HCT116 (cell line): Measurements from ENCODE around the gene COG5. TPM values are rescaled to one million over a fixed set of nuclear protein-coding genes. Genes with fewer than 3 reads are reported as not detected.

ENCODE experiments used
- ATAC-seq: fragments of 200-7000 bp; cut with Tn5 transposase; 2 replicates; pipeline ENCODE4 v1.9.1; 2020; ENCODE audit warnings: mild to moderate bottlenecking, moderate library complexity
- BruUV-seq: library from RNA; stranded (reverse); fragments of 400-500 nt; replicated peaks from 2 replicates; lab custom pipeline; 2021; lab: Mats Ljungman, UMichigan
- CTCF ChIA-PET: fragments of 300-600 bp; sonication (Branson Sonifier 250); formaldehyde crosslinking; loops from one replicate; lab custom pipeline; 2021; ENCODE audit warnings: antibody characterized with exemption; lab: Charles Lee
- POLR2A ChIA-PET: fragments of 300-600, 350-600 bp; sonication (Branson Sonifier 250); formaldehyde crosslinking; loops from one replicate; lab custom pipeline; 2021; ENCODE audit warnings: antibody characterized with exemption; lab: Charles Lee
- RAD21 ChIA-PET, 2 experiments: fragments of 300-600 bp; sonication (Branson Sonifier 250); formaldehyde crosslinking; loops; one replicate each; lab custom pipeline; 2023; ENCODE audit warnings: low total read pairs in 2 of 2; ENCODE audit not compliant: uncharacterized antibody in 2 of 2, unreplicated experiment in 2 of 2, low non-redundant PET in 1 of 2; lab: Charles Lee
- DNase-seq: peaks from one replicate; pipeline ENCODE4 v3.0.0-alpha.2; 2010; ENCODE audit warnings: low read depth, low spot score
- H2AFZ ChIP-seq: fragments of 200-600 bp; shearing (Covaris generic), sonication (generic); 2 replicates; pipeline ENCODE4 v1.6.1; 2017; ENCODE audit warnings: low read depth, mixed run types, mixed read lengths, antibody characterized with exemption, low read length; ENCODE audit not compliant: poor library complexity, severe bottlenecking
- H3K27ac ChIP-seq: 2 replicates; pipeline ENCODE4 v1.5.1; 2012; ENCODE audit warnings: low read depth, low read length
- H3K27me3 ChIP-seq: fragments of 200-600 bp; sonication (generic); 2 replicates; pipeline ENCODE4 v1.6.1; 2016; ENCODE audit warnings: mixed run types, low read length, mixed read lengths; ENCODE audit not compliant: insufficient read depth
- H3K36me3 ChIP-seq, 2 experiments: fragments of 200-500 bp in 1 of 2; fragments of 200-600 bp in 1 of 2; sonication (Bioruptor generic) in 1 of 2; sonication (generic) in 1 of 2; 2 replicates each; pipeline versions ENCODE4 v1.5.1 to v1.6.1; 2014 to 2016; ENCODE audit warnings: low read length in 2 of 2, inconsistent platforms in 1 of 2, mixed read lengths in 1 of 2, mixed run types in 1 of 2; ENCODE audit not compliant: insufficient read depth in 2 of 2, control insufficient read depth in 1 of 2
- H3K4me1 ChIP-seq, 2 experiments: fragments of 200-600 bp in 1 of 2; sonication (generic) in 1 of 2; 2 replicates each; pipeline versions ENCODE4 v1.5.1 to v1.6.1; 2012 to 2017; ENCODE audit warnings: low read length in 2 of 2, inconsistent platforms in 1 of 2, mild to moderate bottlenecking in 1 of 2, mixed read lengths in 1 of 2, mixed run types in 1 of 2, moderate library complexity in 1 of 2; ENCODE audit not compliant: insufficient read depth in 2 of 2, control insufficient read depth in 1 of 2
- H3K4me2 ChIP-seq: fragments of 200-600 bp; sonication (generic); 2 replicates; pipeline ENCODE4 v1.6.1; 2017; ENCODE audit warnings: mixed run types, low read length, mixed read lengths
- H3K4me3 ChIP-seq, 2 experiments: fragments of 200-600 bp in 1 of 2; sonication (generic) in 1 of 2; replicated peaks in 1 of 2; 2 replicates each; pipeline ENCODE4 v1.5.1; 2011 to 2016; ENCODE audit warnings: low read length in 2 of 2, control low read depth in 1 of 2, low read depth in 1 of 2, mild to moderate bottlenecking in 1 of 2, mixed read lengths in 1 of 2, mixed run types in 1 of 2
- H3K79me2 ChIP-seq: fragments of 200-600 bp; sonication (generic); 2 replicates; pipeline ENCODE4 v1.6.1; 2017; ENCODE audit warnings: mild to moderate bottlenecking, mixed run types, low read length, moderate library complexity, mixed read lengths; ENCODE audit not compliant: insufficient read depth
- H3K9ac ChIP-seq: fragments of 200-600 bp; sonication (generic); 2 replicates; pipeline ENCODE4 v1.6.1; 2016; ENCODE audit warnings: low read length, mixed read lengths
- H3K9me2 ChIP-seq: fragments of 200-600 bp; sonication (generic), shearing (Covaris generic); 2 replicates; pipeline ENCODE4 v1.6.1; 2017; ENCODE audit warnings: mixed run types, mild to moderate bottlenecking, moderate library complexity; ENCODE audit not compliant: insufficient read depth
- H3K9me3 ChIP-seq, 2 experiments: fragments of 200-500 bp in 1 of 2; fragments of 200-600 bp in 1 of 2; sonication (Bioruptor generic) in 1 of 2; sonication (generic) in 1 of 2; 2 replicates each; pipeline ENCODE4 v1.6.1; 2014 to 2017; ENCODE audit warnings: low read length in 2 of 2, mixed read lengths in 2 of 2, inconsistent platforms in 1 of 2, low read depth in 1 of 2, mild to moderate bottlenecking in 1 of 2, mixed run types in 1 of 2, moderate library complexity in 1 of 2; ENCODE audit not compliant: control insufficient read depth in 1 of 2, insufficient read depth in 1 of 2
- H4K20me1 ChIP-seq: fragments of 200-600 bp; sonication (generic), shearing (Covaris generic); 2 replicates; pipeline ENCODE4 v1.6.1; 2017; ENCODE audit warnings: mixed run types, mild to moderate bottlenecking, moderate library complexity; ENCODE audit not compliant: insufficient read depth
- CBX3 ChIP-seq: IDR thresholded peaks from 2 replicates; pipeline ENCODE4 v1.6.1; 2012; ENCODE audit warnings: low read depth
- CTCF ChIP-seq, 3 experiments: fragments of 200-600 bp in 1 of 3; sonication (generic) in 1 of 3; IDR thresholded peaks in 2 of 3; conservative IDR thresholded peaks in 1 of 3; 2 replicates each; pipeline ENCODE4 v1.5.1; 2012 to 2017; ENCODE audit warnings: low read depth in 2 of 3, low read length in 2 of 3, antibody characterized with exemption in 1 of 3, borderline replicate concordance in 1 of 3, control low read depth in 1 of 3, mild to moderate bottlenecking in 1 of 3, mixed read lengths in 1 of 3, mixed run types in 1 of 3, moderate library complexity in 1 of 3; ENCODE audit not compliant: insufficient read depth in 1 of 3
- JUND ChIP-seq: IDR thresholded peaks from 2 replicates; pipeline ENCODE4 v1.6.1; 2012
- REST ChIP-seq: IDR thresholded peaks from 2 replicates; pipeline ENCODE4 v1.6.1; 2012; ENCODE audit warnings: low read depth
- SIN3A ChIP-seq: IDR thresholded peaks from 2 replicates; pipeline ENCODE4 v1.6.1; 2012; ENCODE audit warnings: low read depth
- SRF ChIP-seq: IDR thresholded peaks from 2 replicates; pipeline ENCODE4 v1.6.1; 2012; ENCODE audit warnings: low read depth
- YY1 ChIP-seq: IDR thresholded peaks from 2 replicates; pipeline ENCODE4 v1.6.1; 2011; ENCODE audit warnings: low read length, low read depth, moderate library complexity, mild to moderate bottlenecking; ENCODE audit not compliant: insufficient replicate concordance; ENCODE audit errors: extremely low read depth
- ZNF274 ChIP-seq: fragments of 200-500 bp; sonication (Bioruptor generic); IDR thresholded peaks from 2 replicates; pipeline ENCODE4 v1.6.1; 2014; ENCODE audit warnings: mild to moderate bottlenecking, low read depth, low read length, inconsistent platforms
- intact Hi-C: fragments of 100-400 bp; cut with micrococcal nuclease; formaldehyde crosslinking; loops from 2 replicates; pipeline ENCODE4 v1.10.0; 2022
- total RNA-seq: library from RNA; stranded (reverse); gene quantifications from one replicate; pipeline ENCODE4 v1.2.1, GENCODE V29; 2021; ENCODE audit not compliant: unreplicated experiment
- TF ChIP-seq, protein P1 (sequence below): IDR thresholded peaks from 2 replicates; pipeline ENCODE4 v1.6.1; 2012
- TF ChIP-seq, protein P2 (sequence below): IDR thresholded peaks from 2 replicates; pipeline ENCODE4 v1.6.1; 2012

COG5 gene
- total RNA-seq, 1 experiment from 2014 or later, result 30.7 TPM

- no TSS peak for BruUV-seq
- Histone ChIP-seq H2AFZ (no peak overlapping the region), H3K9me3 (no peaks in the 10 kb centered on the region), H3K36me3 (no peaks in the 10 kb centered on the region), H3K27me3 (no peaks in the 10 kb centered on the region), H3K27ac (no peak overlapping the region), H3K9me2 (no peaks in the 10 kb centered on the region), H3K4me3 (no peak overlapping the region), H4K20me1 (no peaks in the 10 kb centered on the region), H3K4me2 (no peak overlapping the region), H3K4me1 (no peaks in the 10 kb centered on the region)
- no peak for ATAC-seq
- ChIA-PET POLR2A (no interaction called here), RAD21 (no interaction called here), CTCF (no interaction called here)
- TF ChIP-seq CBX3 (no peak), SIN3A (no peak), JUND (no peak), YY1 (no peak), CTCF (IDR thresholded peaks at IDR 0.05 in 2 of 3, conservative IDR thresholded peaks at IDR 0.05 in 1 of 3; ENCODE audit: borderline replicate concordance in 1 of 3, insufficient read depth in 1 of 3, low read depth in 2 of 3, low read length in 2 of 3) (no peak), SRF (no peak), ZNF274 (no peak), REST (no peak)
- TF ChIP-seq, protein P1, sequence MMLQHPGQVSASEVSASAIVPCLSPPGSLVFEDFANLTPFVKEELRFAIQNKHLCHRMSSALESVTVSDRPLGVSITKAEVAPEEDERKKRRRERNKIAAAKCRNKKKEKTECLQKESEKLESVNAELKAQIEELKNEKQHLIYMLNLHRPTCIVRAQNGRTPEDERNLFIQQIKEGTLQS, result no peak
- TF ChIP-seq, protein P2, sequence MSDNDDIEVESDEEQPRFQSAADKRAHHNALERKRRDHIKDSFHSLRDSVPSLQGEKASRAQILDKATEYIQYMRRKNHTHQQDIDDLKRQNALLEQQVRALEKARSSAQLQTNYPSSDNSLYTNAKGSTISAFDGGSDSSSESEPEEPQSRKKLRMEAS, result no peak
- TF ChIP-seq, all 23 proteins: peak for 0
- intact Hi-C loops, result no loop called here
- no peak for DNase-seq
- no peaks in the 10 kb centered on the region for H3K79me2 ChIP-seq
- no peak overlapping the region for H3K9ac ChIP-seq
Observed at GRCh38 chr7:107315716-107316220, 248.0 kb downstream of the COG5 start.
